CD14-positive monocyte (primary cell): ENCODE measurements around the gene CDC37. TPM values are rescaled to one million over a fixed set of nuclear protein-coding genes. Genes with fewer than 3 reads are reported as not detected.

Experiments
- DNase-seq, 3 donors: peaks; one replicate each; pipeline ENCODE4 v3.0.0-alpha.2; 2011 to 2022
- H2AFZ ChIP-seq: 2 replicates; pipeline ENCODE4 v1.6.0; 2012; ENCODE audit warnings: mild to moderate bottlenecking, low read depth, low read length, inconsistent platforms; ENCODE audit not compliant: insufficient read depth, poor library complexity, severe bottlenecking
- H3K27ac ChIP-seq, 2 donors: 1 replicate in 1 of 2; 2 replicates in 1 of 2; pipeline ENCODE4 v1.5.1; 2012 to 2013; ENCODE audit warnings: low read length in 2 of 2, control low read depth in 1 of 2, inconsistent platforms in 1 of 2, low read depth in 1 of 2, mild to moderate bottlenecking in 1 of 2
- H3K27me3 ChIP-seq, 2 donors: one replicate each; pipeline versions ENCODE4 v1.6.0 to v1.6.1; 2011 to 2013; ENCODE audit warnings: low read length in 2 of 2; ENCODE audit not compliant: control insufficient read depth in 2 of 2, insufficient read depth in 2 of 2
- H3K36me3 ChIP-seq, 2 donors: replicated peaks in 1 of 2; 1 replicate in 1 of 2; 2 replicates in 1 of 2; pipeline versions ENCODE4 v1.5.1 to v1.6.1; 2012 to 2013; ENCODE audit warnings: low read length in 2 of 2, control low read depth in 1 of 2, inconsistent platforms in 1 of 2, mild to moderate bottlenecking in 1 of 2; ENCODE audit not compliant: insufficient read depth in 2 of 2, control insufficient read depth in 1 of 2
- H3K4me1 ChIP-seq, 2 donors: 1 replicate in 1 of 2; 2 replicates in 1 of 2; pipeline versions ENCODE4 v1.5.1 to v1.6.1; 2012 to 2013; ENCODE audit warnings: low read length in 2 of 2, control low read depth in 1 of 2, inconsistent platforms in 1 of 2, mild to moderate bottlenecking in 1 of 2, moderate library complexity in 1 of 2; ENCODE audit not compliant: insufficient read depth in 2 of 2, control insufficient read depth in 1 of 2
- H3K4me2 ChIP-seq: replicated peaks from 2 replicates; pipeline ENCODE3; 2012; ENCODE audit warnings: low read length, moderate library complexity, mild to moderate bottlenecking; ENCODE audit not compliant: poor library complexity, severe bottlenecking; ENCODE audit errors: extremely low read depth
- H3K4me3 ChIP-seq, 3 experiments: fragments of 200-600 bp in 1 of 3; sonication (generic) in 1 of 3; replicated peaks in 1 of 3; 1 replicate in 2 of 3; 2 replicates in 1 of 3; pipeline ENCODE4 v1.5.1; 2011 to 2013; ENCODE audit warnings: low read length in 3 of 3, mild to moderate bottlenecking in 3 of 3, control low read depth in 2 of 3, low read depth in 2 of 3, inconsistent platforms in 1 of 3, moderate library complexity in 1 of 3
- H3K79me2 ChIP-seq: 2 replicates; pipeline ENCODE4 v1.6.0; 2012; ENCODE audit warnings: mild to moderate bottlenecking, control low read depth, inconsistent platforms, low read length, moderate library complexity; ENCODE audit not compliant: insufficient read depth
- H3K9ac ChIP-seq: 2 replicates; pipeline ENCODE4 v1.6.0; 2017; ENCODE audit warnings: low read length, mild to moderate bottlenecking; ENCODE audit not compliant: insufficient read depth, poor library complexity, severe bottlenecking
- H3K9me3 ChIP-seq, 2 donors: replicated peaks in 1 of 2; 1 replicate in 1 of 2; 2 replicates in 1 of 2; pipeline versions ENCODE4 v1.5.1 to v1.6.1; 2012 to 2013; ENCODE audit warnings: low read length in 2 of 2, control low read depth in 1 of 2; ENCODE audit not compliant: control insufficient read depth in 1 of 2, insufficient read depth in 1 of 2
- H4K20me1 ChIP-seq: 2 replicates; pipeline ENCODE4 v1.6.0; 2012; ENCODE audit warnings: mild to moderate bottlenecking, low read length, control low read depth, moderate library complexity; ENCODE audit not compliant: insufficient read depth
- H3K27ac Mint-ChIP-seq, 7 donors: one replicate each; pipeline ENCODE4 v1.8.0; 2020; ENCODE audit warnings: mild to moderate bottlenecking in 7 of 7, mixed read lengths in 7 of 7, moderate library complexity in 6 of 7, inconsistent platforms in 2 of 7
- H3K27me3 Mint-ChIP-seq, 3 donors: one replicate each; pipeline ENCODE4 v1.8.0; 2021 to 2022; ENCODE audit warnings: low read depth in 3 of 3, mild to moderate bottlenecking in 3 of 3, mixed read lengths in 3 of 3, moderate library complexity in 3 of 3, inconsistent platforms in 1 of 3
- H3K36me3 Mint-ChIP-seq, 2 donors: one replicate each; pipeline ENCODE4 v1.8.0; 2020; ENCODE audit warnings: mixed read lengths in 2 of 2, inconsistent platforms in 1 of 2, mild to moderate bottlenecking in 1 of 2
- H3K4me1 Mint-ChIP-seq: one replicate; pipeline ENCODE4 v1.8.0; 2020; ENCODE audit warnings: mild to moderate bottlenecking, mixed read lengths
- H3K4me3 Mint-ChIP-seq, 2 donors: one replicate each; pipeline ENCODE4 v1.8.0; 2020; ENCODE audit warnings: mild to moderate bottlenecking in 2 of 2, mixed read lengths in 2 of 2, moderate library complexity in 1 of 2
- H3K9me3 Mint-ChIP-seq, 7 donors: one replicate each; pipeline ENCODE4 v1.8.0; 2020 to 2022; ENCODE audit warnings: mixed read lengths in 7 of 7, mild to moderate bottlenecking in 6 of 7, moderate library complexity in 6 of 7, inconsistent platforms in 2 of 7
- WGBS: methylation state at CpG from one replicate; pipeline ENCODE4 v1.1.5; 2013; ENCODE audit warnings: missing lambda C conversion rate; ENCODE audit not compliant: insufficient coverage; 5-methylcytosine and 5-hydroxymethylcytosine counted together
- intact Hi-C, 2 donors: fragments of 100-400 bp; cut with micrococcal nuclease; formaldehyde crosslinking; loops; one replicate each; pipeline versions ENCODE4 v1.15.0 to v1.15.1; 2023
- polyA plus RNA-seq, 3 donors: library from polyadenylated mRNA; depleted of rRNA in 1 of 3; unstranded in 2 of 3; stranded (reverse) in 1 of 3; fragments of 300-500 nt in 2 of 3; fragments of >200 nt in 1 of 3; fragmentation: Illumina TruSeq in 2 of 3; gene quantifications; 1 replicate in 2 of 3; 2 replicates in 1 of 3; pipeline ENCODE4 v1.2.3, GENCODE V29; 2012 to 2021
- TF ChIP-seq, protein P1 (sequence below): fragments of 200-600 bp; IDR thresholded peaks from one replicate; pipeline ENCODE4 v1.8.0; 2022; ENCODE audit warnings: antibody characterized with exemption, mild to moderate bottlenecking

The CDC37 gene
- polyA plus RNA-seq, 3 donors: 49.3 to 575 (median 54.9) TPM

DNA sequence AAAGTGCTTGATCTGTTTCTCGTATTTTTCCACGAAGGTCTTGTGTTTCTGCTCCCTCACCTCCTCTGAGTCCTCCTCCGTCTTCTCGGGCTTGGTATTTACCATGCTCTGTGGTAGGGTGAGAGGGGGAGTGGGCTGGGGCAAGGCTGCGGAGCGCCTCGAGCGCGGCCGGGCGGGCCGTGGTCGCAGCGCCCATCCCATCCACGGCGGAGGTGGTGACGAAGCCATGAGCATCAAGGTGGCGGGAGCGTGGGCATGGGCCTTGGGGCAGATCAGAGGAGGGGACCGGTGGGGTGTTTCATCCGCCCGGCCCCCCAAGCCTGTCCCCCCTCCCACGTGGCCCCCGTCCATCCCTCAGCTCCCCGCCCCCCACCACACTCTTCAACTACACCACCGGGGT lies 7.9 kb downstream of the CDC37 start:
- TF ChIP-seq, protein P1, sequence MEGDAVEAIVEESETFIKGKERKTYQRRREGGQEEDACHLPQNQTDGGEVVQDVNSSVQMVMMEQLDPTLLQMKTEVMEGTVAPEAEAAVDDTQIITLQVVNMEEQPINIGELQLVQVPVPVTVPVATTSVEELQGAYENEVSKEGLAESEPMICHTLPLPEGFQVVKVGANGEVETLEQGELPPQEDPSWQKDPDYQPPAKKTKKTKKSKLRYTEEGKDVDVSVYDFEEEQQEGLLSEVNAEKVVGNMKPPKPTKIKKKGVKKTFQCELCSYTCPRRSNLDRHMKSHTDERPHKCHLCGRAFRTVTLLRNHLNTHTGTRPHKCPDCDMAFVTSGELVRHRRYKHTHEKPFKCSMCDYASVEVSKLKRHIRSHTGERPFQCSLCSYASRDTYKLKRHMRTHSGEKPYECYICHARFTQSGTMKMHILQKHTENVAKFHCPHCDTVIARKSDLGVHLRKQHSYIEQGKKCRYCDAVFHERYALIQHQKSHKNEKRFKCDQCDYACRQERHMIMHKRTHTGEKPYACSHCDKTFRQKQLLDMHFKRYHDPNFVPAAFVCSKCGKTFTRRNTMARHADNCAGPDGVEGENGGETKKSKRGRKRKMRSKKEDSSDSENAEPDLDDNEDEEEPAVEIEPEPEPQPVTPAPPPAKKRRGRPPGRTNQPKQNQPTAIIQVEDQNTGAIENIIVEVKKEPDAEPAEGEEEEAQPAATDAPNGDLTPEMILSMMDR: no peak
- Histone ChIP-seq H3K27me3 (no peaks in the 10 kb centered on the region), H2AFZ (no peak overlapping the region), H3K27ac (no peak overlapping the region), H3K4me1 (peaks cover 5 to 6% of the 10 kb centered on the region in 2 donors), H3K4me2 (no peak overlapping the region), H3K9ac (no peak overlapping the region), H4K20me1 (peaks cover 40% of the 10 kb centered on the region), H3K9me3 (no peaks in the 10 kb centered on the region), H3K79me2 (peaks cover 39% of the 10 kb centered on the region), H3K4me3 (no peak overlapping the region), H3K36me3 (peaks cover 56 to 84% of the 10 kb centered on the region in 2 donors)
- no peak overlapping the region for H3K4me3 Mint-ChIP-seq
- 91% methylated on average over 18 of the region's 26 CpGs for WGBS
- intact Hi-C loops: no loop called here
- H3K27ac Mint-ChIP-seq: no peak overlapping the region
- peaks cover 4% of the 10 kb centered on the region for H3K4me1 Mint-ChIP-seq
- DNase-seq: no peak
- no peaks in the 10 kb centered on the region for H3K9me3 Mint-ChIP-seq
- no peaks in the 10 kb centered on the region for H3K27me3 Mint-ChIP-seq
- peaks cover 66 to 90% of the 10 kb centered on the region in 2 donors for H3K36me3 Mint-ChIP-seq

DNA sequence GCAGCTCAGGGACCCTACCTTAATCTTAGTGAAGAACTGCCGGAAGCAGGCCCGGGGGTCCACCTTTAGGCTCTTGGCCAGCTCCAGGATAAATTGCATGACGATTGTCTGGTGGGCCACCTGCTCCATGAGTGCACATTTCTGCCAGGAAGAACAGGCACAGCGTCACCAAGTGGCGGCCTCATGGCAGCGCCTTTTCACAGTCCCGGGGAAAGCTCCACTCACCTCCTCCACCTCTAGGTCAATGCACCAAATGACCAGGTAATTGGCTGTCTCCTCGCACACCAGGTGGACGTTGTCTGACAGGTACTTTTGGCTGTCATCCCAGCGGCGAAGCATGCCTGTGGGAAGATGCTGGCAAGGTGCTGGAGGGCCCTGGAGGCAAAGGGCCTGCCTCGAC lies 8.3 kb downstream of the CDC37 start:
- Mint-ChIP-seq H3K27me3 (no peaks in the 10 kb centered on the region), H3K4me3 (no peak overlapping the region), H3K4me1 (no peaks in the 10 kb centered on the region), H3K27ac (no peak overlapping the region), H3K9me3 (no peaks in the 10 kb centered on the region), H3K36me3 (peaks cover 66 to 90% of the 10 kb centered on the region in 2 donors)
- TF ChIP-seq, protein P1: no peak
- no peak for DNase-seq
- 100% methylated on average over 6 of the region's 12 CpGs for WGBS
- no peak overlapping the region for H3K27ac ChIP-seq
- H3K79me2 ChIP-seq: peaks cover 35% of the 10 kb centered on the region
- H3K9me3 ChIP-seq: no peaks in the 10 kb centered on the region
- H3K9ac ChIP-seq: no peak overlapping the region
- H4K20me1 ChIP-seq: peaks cover 35% of the 10 kb centered on the region
- no peak overlapping the region for H3K4me3 ChIP-seq
- H3K36me3 ChIP-seq: peaks cover 56 to 82% of the 10 kb centered on the region in 2 donors
- intact Hi-C loops: no loop called here
- no peaks in the 10 kb centered on the region for H3K27me3 ChIP-seq
- no peak overlapping the region for H3K4me2 ChIP-seq
- H2AFZ ChIP-seq: no peak overlapping the region
- peaks cover 1 to 2% of the 10 kb centered on the region in 2 donors for H3K4me1 ChIP-seq
